ENCODE measurements around the gene SGSM2. TPM values are rescaled to one million over a fixed set of nuclear protein-coding genes. Genes with fewer than 3 reads are reported as not detected.
A peak's percentile ranks its signal among the peaks of the same experiment; 100 is the strongest.

Gene SGSM2
- total RNA-seq, 1 experiment from 2014 or later = 49.0 TPM

DNA sequence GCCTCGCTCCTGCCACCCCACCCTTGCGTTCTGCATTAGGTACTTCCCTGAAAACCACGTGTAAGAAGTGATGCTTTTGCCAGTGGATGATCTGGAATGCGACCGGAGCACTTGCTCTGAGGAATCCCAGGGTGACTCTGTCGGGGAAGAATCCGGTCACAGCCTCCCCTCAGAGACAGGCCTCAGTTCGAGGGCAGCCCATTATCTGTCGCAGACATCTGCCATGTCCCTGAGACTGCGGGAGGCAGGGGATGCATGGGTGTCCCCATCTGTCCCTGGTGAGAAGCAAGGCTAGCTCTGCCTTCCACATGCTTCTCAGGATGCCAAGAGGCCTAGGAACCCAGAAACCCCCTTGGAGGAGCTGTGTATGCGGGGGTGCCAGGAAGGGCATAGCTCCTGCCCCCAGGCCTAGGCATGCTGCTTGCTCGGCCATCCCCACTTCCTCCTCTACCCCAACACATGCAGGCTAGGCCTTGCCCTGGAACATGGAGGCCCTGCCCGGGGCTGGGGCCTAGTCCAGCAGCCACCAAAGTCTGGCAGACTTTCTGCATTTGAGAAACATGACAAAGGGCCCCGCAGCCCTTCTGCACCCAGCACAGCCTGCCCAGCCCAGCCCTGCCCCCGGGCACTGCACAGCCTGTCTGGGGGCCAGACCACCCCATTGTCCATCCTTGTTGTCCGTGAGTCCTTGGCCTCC, 43.1 kb downstream of the SGSM2 start:
- no peaks in the 10 kb centered on the region for H3K27me3 ChIP-seq (ENCODE audit: control insufficient read depth, insufficient read depth, low read length)
- no peak overlapping the region for H3K4me3 ChIP-seq (ENCODE audit: low read depth in 2 of 2, low read length in 2 of 2)
- in situ Hi-C loops (cut with HindIII; ENCODE audit: low pct_unique_long_range_greater_than_20kb, low sequenced_read_pairs) (no loop called here), intact Hi-C loops (cut with micrococcal nuclease; ENCODE audit: unreplicated experiment) (no loop called here)
- TF ChIP-seq TCF7L2 (IDR thresholded peaks at IDR 0.05; ENCODE audit: low read depth, low read length) (no peak), POLR2AphosphoS5 (IDR thresholded peaks at IDR 0.05; ENCODE audit: low read depth, low read length) (no peak), SIN3A (IDR thresholded peaks at IDR 0.05; ENCODE audit: borderline replicate concordance, insufficient read depth, low read depth, low read length) (no peak)
- TF ChIP-seq, protein P1, sequence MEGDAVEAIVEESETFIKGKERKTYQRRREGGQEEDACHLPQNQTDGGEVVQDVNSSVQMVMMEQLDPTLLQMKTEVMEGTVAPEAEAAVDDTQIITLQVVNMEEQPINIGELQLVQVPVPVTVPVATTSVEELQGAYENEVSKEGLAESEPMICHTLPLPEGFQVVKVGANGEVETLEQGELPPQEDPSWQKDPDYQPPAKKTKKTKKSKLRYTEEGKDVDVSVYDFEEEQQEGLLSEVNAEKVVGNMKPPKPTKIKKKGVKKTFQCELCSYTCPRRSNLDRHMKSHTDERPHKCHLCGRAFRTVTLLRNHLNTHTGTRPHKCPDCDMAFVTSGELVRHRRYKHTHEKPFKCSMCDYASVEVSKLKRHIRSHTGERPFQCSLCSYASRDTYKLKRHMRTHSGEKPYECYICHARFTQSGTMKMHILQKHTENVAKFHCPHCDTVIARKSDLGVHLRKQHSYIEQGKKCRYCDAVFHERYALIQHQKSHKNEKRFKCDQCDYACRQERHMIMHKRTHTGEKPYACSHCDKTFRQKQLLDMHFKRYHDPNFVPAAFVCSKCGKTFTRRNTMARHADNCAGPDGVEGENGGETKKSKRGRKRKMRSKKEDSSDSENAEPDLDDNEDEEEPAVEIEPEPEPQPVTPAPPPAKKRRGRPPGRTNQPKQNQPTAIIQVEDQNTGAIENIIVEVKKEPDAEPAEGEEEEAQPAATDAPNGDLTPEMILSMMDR (IDR thresholded peaks at IDR 0.05) = no peak
- TF ChIP-seq, protein P2, sequence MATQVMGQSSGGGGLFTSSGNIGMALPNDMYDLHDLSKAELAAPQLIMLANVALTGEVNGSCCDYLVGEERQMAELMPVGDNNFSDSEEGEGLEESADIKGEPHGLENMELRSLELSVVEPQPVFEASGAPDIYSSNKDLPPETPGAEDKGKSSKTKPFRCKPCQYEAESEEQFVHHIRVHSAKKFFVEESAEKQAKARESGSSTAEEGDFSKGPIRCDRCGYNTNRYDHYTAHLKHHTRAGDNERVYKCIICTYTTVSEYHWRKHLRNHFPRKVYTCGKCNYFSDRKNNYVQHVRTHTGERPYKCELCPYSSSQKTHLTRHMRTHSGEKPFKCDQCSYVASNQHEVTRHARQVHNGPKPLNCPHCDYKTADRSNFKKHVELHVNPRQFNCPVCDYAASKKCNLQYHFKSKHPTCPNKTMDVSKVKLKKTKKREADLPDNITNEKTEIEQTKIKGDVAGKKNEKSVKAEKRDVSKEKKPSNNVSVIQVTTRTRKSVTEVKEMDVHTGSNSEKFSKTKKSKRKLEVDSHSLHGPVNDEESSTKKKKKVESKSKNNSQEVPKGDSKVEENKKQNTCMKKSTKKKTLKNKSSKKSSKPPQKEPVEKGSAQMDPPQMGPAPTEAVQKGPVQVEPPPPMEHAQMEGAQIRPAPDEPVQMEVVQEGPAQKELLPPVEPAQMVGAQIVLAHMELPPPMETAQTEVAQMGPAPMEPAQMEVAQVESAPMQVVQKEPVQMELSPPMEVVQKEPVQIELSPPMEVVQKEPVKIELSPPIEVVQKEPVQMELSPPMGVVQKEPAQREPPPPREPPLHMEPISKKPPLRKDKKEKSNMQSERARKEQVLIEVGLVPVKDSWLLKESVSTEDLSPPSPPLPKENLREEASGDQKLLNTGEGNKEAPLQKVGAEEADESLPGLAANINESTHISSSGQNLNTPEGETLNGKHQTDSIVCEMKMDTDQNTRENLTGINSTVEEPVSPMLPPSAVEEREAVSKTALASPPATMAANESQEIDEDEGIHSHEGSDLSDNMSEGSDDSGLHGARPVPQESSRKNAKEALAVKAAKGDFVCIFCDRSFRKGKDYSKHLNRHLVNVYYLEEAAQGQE (IDR thresholded peaks at IDR 0.05; ENCODE audit: insufficient read depth in 1 of 2, low read depth in 2 of 2, low read length in 1 of 2) = no peak
- no peak for ATAC-seq
- ChIA-PET POLR2A (no interaction called here), CTCF (interaction anchor here (0.6 to 4.4 kb wide), 2 partner anchors 24 to 36 kb away, joined by 5 to 58 read pairs; no protein-coding TSS in a partner anchor)
- peaks cover 12% of the 10 kb centered on the region for H3K4me1 ChIP-seq (ENCODE audit: control insufficient read depth, insufficient read depth, low read length)
- BruUV-seq (replicated peaks) = TSS peak; percentile 87
- H3K36me3 ChIP-seq (ENCODE audit: control insufficient read depth, insufficient read depth, low read length) = no peaks in the 10 kb centered on the region
- H3K9me3 ChIP-seq (ENCODE audit: control insufficient read depth, insufficient read depth, low read depth, low read length) = no peaks in the 10 kb centered on the region
- no peak for DNase-seq (ENCODE audit: low read depth, low spot score)
- no peak overlapping the region for H3K27ac ChIP-seq (ENCODE audit: low read length)

DNA sequence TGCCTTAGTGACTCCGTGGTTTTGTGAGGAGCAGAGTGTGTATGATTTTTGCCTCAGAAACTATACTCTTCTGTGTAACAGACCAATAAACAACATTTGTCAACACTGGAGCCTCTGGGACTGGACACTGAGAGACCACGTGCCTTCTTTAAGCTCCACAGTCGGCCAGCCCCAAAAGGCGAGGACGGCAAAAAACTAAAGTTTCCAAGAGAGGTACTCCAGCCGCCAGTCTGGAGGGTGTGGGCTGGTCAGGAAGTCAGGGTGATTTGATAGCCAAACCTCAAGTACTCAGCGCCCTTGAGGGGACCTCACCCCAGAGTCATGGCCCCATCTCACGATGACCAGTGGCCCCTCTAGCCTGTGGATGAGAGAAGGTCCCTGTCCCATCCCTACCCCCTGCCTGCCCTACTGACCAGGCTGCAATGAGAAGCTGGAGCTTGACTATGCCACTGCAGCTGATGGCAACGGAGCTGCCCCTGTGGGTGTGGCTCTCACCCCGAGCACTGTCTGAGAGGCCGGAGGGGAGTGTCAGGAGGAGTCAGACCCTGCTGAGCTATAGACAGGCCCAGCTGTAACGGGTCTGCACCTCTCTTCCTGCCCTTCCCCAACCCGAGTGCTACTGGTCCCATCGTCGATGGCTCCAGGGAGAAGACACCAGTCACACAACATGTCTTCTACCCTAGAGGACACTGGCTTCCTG, 43.8 kb downstream of the SGSM2 start:
- no peaks in the 10 kb centered on the region for H3K36me3 ChIP-seq (ENCODE audit: control insufficient read depth, insufficient read depth, low read length)
- no peak overlapping the region for H3K27ac ChIP-seq (ENCODE audit: low read length)
- no peak for ATAC-seq

More for the DNA sequence above, 43.8 kb downstream of the SGSM2 start:
- intact Hi-C loops (cut with micrococcal nuclease; ENCODE audit: unreplicated experiment) = no loop called here
- in situ Hi-C loops (cut with HindIII; ENCODE audit: low pct_unique_long_range_greater_than_20kb, low sequenced_read_pairs) = no loop called here
- ChIA-PET POLR2A (no interaction called here), CTCF (interaction anchor here (4.4 kb wide), 1 partner anchor 35 kb away, joined by 58 read pairs; no protein-coding TSS in a partner anchor)
- BruUV-seq (replicated peaks) = no TSS peak
- H3K4me1 ChIP-seq (ENCODE audit: control insufficient read depth, insufficient read depth, low read length) = peaks cover 12% of the 10 kb centered on the region
- H3K9me3 ChIP-seq (ENCODE audit: control insufficient read depth, insufficient read depth, low read depth, low read length) = no peaks in the 10 kb centered on the region
- H3K4me3 ChIP-seq (ENCODE audit: low read depth in 2 of 2, low read length in 2 of 2) = no peak overlapping the region
- H3K27me3 ChIP-seq (ENCODE audit: control insufficient read depth, insufficient read depth, low read length) = no peaks in the 10 kb centered on the region
- DNase-seq (ENCODE audit: low read depth, low spot score) = no peak
- TF ChIP-seq, protein P1 (IDR thresholded peaks at IDR 0.05) = no peak
- TF ChIP-seq POLR2AphosphoS5 (IDR thresholded peaks at IDR 0.05; ENCODE audit: low read depth, low read length) (no peak), TCF7L2 (IDR thresholded peaks at IDR 0.05; ENCODE audit: low read depth, low read length) (no peak), SIN3A (IDR thresholded peaks at IDR 0.05; ENCODE audit: borderline replicate concordance, insufficient read depth, low read depth, low read length) (no peak)
- TF ChIP-seq, protein P2 (IDR thresholded peaks at IDR 0.05; ENCODE audit: insufficient read depth in 1 of 2, low read depth in 2 of 2, low read length in 1 of 2) = no peak
